Lung (tissue), 12 donors: ENCODE data around the gene PFN4. TPM values are rescaled to one million over a fixed set of nuclear protein-coding genes. Genes with fewer than 3 reads are reported as not detected.

Experiments
- ATAC-seq: fragments of 200-7000 bp; cut with Tn5 transposase; one replicate; pipeline ENCODE4 v1.9.1; 2020; ENCODE audit warnings: moderate number of reproducible peaks; ENCODE audit not compliant: insufficient read depth, low FRiP score
- DNase-seq, 3 donors: peaks; one replicate each; pipeline ENCODE4 v3.0.0-alpha.2; 2013 to 2017
- H3K27ac ChIP-seq, 2 donors: one replicate each; pipeline ENCODE4 v1.5.1; 2013; ENCODE audit warnings: mild to moderate bottlenecking in 2 of 2, moderate library complexity in 2 of 2, control low read depth in 1 of 2, inconsistent platforms in 1 of 2, low read depth in 1 of 2, low read length in 1 of 2
- H3K27me3 ChIP-seq, 3 donors: one replicate each; pipeline ENCODE4 v1.5.1; 2013; ENCODE audit warnings: low read length in 2 of 3; ENCODE audit not compliant: control insufficient read depth in 3 of 3, insufficient read depth in 3 of 3
- H3K36me3 ChIP-seq, 4 donors: one replicate each; pipeline ENCODE4 v1.5.1; 2013; ENCODE audit warnings: low read length in 4 of 4, mild to moderate bottlenecking in 1 of 4, moderate library complexity in 1 of 4; ENCODE audit not compliant: control insufficient read depth in 4 of 4, insufficient read depth in 4 of 4
- H3K4me1 ChIP-seq, 5 donors: one replicate each; pipeline ENCODE4 v1.5.1; 2013; ENCODE audit warnings: low read length in 5 of 5, mild to moderate bottlenecking in 2 of 5, moderate library complexity in 1 of 5; ENCODE audit not compliant: control insufficient read depth in 5 of 5, insufficient read depth in 5 of 5
- H3K4me3 ChIP-seq: one replicate; pipeline ENCODE4 v1.5.1; 2013; ENCODE audit warnings: mild to moderate bottlenecking, control low read depth, moderate library complexity
- H3K9ac ChIP-seq, 2 donors: one replicate each; pipeline ENCODE4 v1.5.1; 2013; ENCODE audit warnings: low read length in 2 of 2, control low read depth in 1 of 2; ENCODE audit not compliant: insufficient read depth in 1 of 2
- H3K9me3 ChIP-seq, 4 donors: one replicate each; pipeline ENCODE4 v1.5.1; 2013; ENCODE audit warnings: low read length in 3 of 4, mild to moderate bottlenecking in 1 of 4, moderate library complexity in 1 of 4; ENCODE audit not compliant: control insufficient read depth in 4 of 4, insufficient read depth in 3 of 4
- WGBS, 2 donors: extraction: QIAGEN DNeasy Blood & Tissue Kit; methylation state at CpG; one replicate each; pipeline ENCODE4 v1.1.7; 2013; 5-methylcytosine and 5-hydroxymethylcytosine counted together
- polyA plus RNA-seq, 2 donors: library from polyadenylated mRNA; stranded (reverse); fragments of 200-250 nt; gene quantifications; one replicate each; pipeline ENCODE4 v1.2.1, GENCODE V29; 2013
- total RNA-seq, 2 donors: library from RNA; depleted of rRNA in 1 of 2; stranded (reverse); fragments of >200 nt in 1 of 2; gene quantifications; one replicate each; pipeline ENCODE4 v1.2.1, GENCODE V29; 2014 to 2021
- TF ChIP-seq, protein P1 (sequence below): IDR thresholded peaks from 2 replicates; pipeline ENCODE4 v1.5.1; 2012; ENCODE audit warnings: mild to moderate bottlenecking; ENCODE audit errors: control extremely low read depth, extremely low read depth
- donor health status: control.
- donor health status: control.
- donor health status: Bipolar disorder and iron deficiency.
- donor health status: healthy.
- donor health status: DM: yes; HTN: yes; CAD: no.

Gene PFN4
- total and polyA plus RNA-seq, 4 donors, result 0.49 to 1.9 (median 0.82) TPM

DNA sequence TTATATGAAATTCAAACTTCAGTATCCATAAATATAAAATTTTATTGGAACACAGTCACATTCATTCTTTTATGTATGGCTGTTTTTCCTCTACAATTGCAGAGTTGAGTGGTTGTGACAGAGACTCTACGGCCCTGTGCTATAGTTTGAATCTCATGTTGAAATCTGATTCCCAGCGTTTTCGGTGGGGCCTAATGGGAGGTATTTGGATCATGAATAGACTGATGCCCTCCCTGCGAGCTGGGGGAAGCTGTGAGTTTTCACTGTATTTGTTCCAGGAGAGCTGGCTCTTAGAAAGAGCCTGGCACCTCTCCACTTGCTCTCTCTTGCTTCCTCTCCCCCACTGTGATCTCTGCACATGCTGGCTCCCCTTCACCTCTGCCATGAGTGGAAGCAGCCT, 1.7 kb downstream of the PFN4 start:
- Histone ChIP-seq H3K36me3 (peaks cover 0 to 4% (median 0%) of the 10 kb centered on the region in 4 donors), H3K9me3 (no peaks in the 10 kb centered on the region), H3K27ac (no peak overlapping the region), H3K9ac (no peak overlapping the region), H3K4me1 (peaks cover 0 to 43% (median 6%) of the 10 kb centered on the region in 5 donors), H3K4me3 (no peak overlapping the region), H3K27me3 (no peaks in the 10 kb centered on the region)
- no peak for ATAC-seq
- TF ChIP-seq, protein P1, sequence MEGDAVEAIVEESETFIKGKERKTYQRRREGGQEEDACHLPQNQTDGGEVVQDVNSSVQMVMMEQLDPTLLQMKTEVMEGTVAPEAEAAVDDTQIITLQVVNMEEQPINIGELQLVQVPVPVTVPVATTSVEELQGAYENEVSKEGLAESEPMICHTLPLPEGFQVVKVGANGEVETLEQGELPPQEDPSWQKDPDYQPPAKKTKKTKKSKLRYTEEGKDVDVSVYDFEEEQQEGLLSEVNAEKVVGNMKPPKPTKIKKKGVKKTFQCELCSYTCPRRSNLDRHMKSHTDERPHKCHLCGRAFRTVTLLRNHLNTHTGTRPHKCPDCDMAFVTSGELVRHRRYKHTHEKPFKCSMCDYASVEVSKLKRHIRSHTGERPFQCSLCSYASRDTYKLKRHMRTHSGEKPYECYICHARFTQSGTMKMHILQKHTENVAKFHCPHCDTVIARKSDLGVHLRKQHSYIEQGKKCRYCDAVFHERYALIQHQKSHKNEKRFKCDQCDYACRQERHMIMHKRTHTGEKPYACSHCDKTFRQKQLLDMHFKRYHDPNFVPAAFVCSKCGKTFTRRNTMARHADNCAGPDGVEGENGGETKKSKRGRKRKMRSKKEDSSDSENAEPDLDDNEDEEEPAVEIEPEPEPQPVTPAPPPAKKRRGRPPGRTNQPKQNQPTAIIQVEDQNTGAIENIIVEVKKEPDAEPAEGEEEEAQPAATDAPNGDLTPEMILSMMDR, result no peak
- DNase-seq, result peak in 2 of 3 donors; percentile 65 to 71
- 73 to 82% methylated on average over 4 of the region's 4 CpGs for WGBS, 2 donors

DNA sequence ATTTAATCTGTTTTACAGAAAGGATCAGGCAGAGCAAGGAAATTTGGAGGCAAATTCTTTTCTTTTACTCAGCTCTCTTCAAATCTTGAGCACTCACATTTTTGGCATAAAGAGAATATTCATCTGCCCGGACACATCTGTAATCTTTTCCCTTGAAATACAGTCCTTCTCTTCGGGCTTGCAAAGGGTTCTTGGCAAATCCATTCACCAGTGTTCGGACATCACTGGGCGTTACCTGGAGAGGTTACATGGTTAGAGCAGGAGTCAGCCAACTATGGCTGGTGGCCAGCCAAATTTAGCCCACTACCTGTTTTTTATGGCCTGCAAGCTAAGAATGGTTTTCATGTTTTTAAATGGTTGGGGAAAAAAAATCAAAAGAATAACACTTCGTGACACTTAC, 2.1 kb downstream of the PFN4 start:
- H3K27me3 ChIP-seq, result no peaks in the 10 kb centered on the region
- 84 to 88% methylated on average over 5 of the region's 5 CpGs for WGBS, 2 donors
- DNase-seq (peak in 2 of 3 donors; percentile 33 to 48), ATAC-seq (no peak)
- TF ChIP-seq, protein P1, result no peak
- H3K36me3 ChIP-seq, result peaks cover 0 to 4% (median 0%) of the 10 kb centered on the region in 4 donors
- H3K4me1 ChIP-seq, result peaks cover 0 to 43% (median 3%) of the 10 kb centered on the region in 5 donors
- H3K9me3 ChIP-seq, result no peaks in the 10 kb centered on the region
- H3K27ac ChIP-seq, result no peak overlapping the region
- no peak overlapping the region for H3K9ac ChIP-seq
- H3K4me3 ChIP-seq, result no peak overlapping the region

DNA sequence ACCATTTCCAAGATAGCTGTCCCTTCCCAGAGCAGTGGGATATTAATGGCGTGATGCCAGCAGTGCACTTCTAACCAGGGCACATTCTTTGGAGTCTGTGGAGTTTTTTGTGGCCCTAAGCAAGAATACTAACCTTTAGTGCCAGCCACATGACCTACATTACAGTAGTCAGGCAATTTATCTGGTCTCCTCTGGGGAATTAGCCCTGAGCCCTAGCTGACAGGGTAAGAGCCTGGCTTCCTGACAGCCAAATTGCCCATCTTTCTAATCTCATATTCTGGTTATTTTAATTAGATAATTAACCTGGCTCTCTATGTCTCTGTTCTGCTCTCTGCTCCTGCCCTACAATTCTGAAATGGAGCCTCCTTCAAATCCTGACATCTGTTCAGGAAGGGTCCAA, 5.2 kb downstream of the PFN4 start:
- 84 to 97% methylated on average over 1 of the region's 1 CpG for WGBS, 2 donors
- TF ChIP-seq, protein P1, result no peak
- Histone ChIP-seq H3K4me1 (peaks cover 0 to 22% (median 0%) of the 10 kb centered on the region in 5 donors), H3K36me3 (peaks cover 0 to 8% (median 5%) of the 10 kb centered on the region in 4 donors), H3K27me3 (no peaks in the 10 kb centered on the region), H3K9me3 (no peaks in the 10 kb centered on the region), H3K4me3 (no peak overlapping the region), H3K27ac (no peak overlapping the region), H3K9ac (no peak overlapping the region)
- ATAC-seq (no peak), DNase-seq (no peak)

DNA sequence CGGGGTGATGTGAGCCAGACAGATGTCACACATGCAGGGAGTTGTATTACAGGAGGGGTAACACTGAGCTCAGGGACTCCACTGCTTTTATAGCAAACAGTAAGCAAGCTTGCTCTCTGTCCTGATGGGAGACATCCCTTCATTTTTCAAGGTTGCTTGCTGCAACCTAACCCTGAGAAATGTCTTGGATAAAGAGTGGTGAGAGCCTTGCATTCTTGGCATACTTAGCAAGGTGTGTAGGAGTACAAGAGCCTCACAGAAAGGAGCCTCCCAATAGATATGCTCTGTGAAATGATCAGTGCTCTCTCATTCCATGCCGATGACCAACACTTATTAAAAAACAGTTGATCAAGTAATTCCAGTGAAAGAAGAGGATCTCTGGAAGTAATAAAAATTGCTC, 8.1 kb downstream of the PFN4 start:
- TF ChIP-seq, protein P1, result no peak
- Histone ChIP-seq H3K9ac (no peak overlapping the region), H3K36me3 (peaks cover 0 to 8% (median 5%) of the 10 kb centered on the region in 4 donors), H3K9me3 (no peaks in the 10 kb centered on the region), H3K27ac (no peak overlapping the region), H3K4me1 (no peaks in the 10 kb centered on the region), H3K4me3 (no peak overlapping the region), H3K27me3 (no peaks in the 10 kb centered on the region)
- 44 to 47% methylated on average over 2 of the region's 2 CpGs for WGBS, 2 donors
- ATAC-seq, result no peak
- DNase-seq, result no peak
